ENCODE measurements around the gene CIDEA.

CIDEA gene

DNA sequence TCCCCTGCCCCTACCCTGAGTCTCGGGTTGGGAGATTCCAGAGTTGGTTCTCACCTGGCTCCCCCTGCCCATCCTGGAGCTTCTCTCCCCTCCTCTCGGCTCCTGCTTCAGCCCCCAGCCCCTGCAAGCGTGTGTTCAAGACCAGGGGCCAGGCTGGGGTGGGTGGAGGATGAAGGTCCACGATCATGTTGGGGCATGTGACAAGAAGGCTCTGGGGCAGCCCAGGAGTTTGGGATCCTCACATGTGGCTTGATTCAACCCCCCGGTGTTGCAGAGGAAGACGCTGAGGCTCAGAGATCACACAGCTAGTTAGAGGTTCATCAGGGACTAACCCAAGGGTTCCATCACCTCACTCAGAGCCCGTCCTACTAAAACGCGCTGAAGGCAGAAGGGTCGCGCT lies 39.7 kb downstream of the CIDEA start:
- TF ChIP-seq ZNF565 (CRISPR knock-in tag; conservative IDR thresholded peaks at IDR 0.05; ENCODE audit: low read depth) = no peak
- no peak for TF ChIP-seq RARB (CRISPR knock-in tag; IDR thresholded peaks at IDR 0.05)
- no peak for TF ChIP-seq TCF4 (CRISPR knock-in tag; IDR thresholded peaks at IDR 0.05; ENCODE audit: borderline replicate concordance)
- TF ChIP-seq POU6F1 (CRISPR knock-in tag; IDR thresholded peaks at IDR 0.05; ENCODE audit: borderline replicate concordance, low read depth) = no peak
- no peak for TF ChIP-seq ZFP3 (CRISPR knock-in tag; IDR thresholded peaks at IDR 0.05)
- no peak for TF ChIP-seq ZNF8 (CRISPR knock-in tag; IDR thresholded peaks at IDR 0.05)
- ATAC-seq = no peak

GRCh38 chr18:12295389-12296086 lies 41.4 kb downstream of the CIDEA start:
- TF ChIP-seq ZNF8 (CRISPR knock-in tag; IDR thresholded peaks at IDR 0.05) (no peak), ZFP30 (CRISPR knock-in tag; IDR thresholded peaks at IDR 0.05) (no peak), ZC3H10 (CRISPR knock-in tag; IDR thresholded peaks at IDR 0.05) (no peak), SNAI2 (CRISPR knock-in tag; IDR thresholded peaks at IDR 0.05) (no peak), POU6F1 (CRISPR knock-in tag; IDR thresholded peaks at IDR 0.05; ENCODE audit: borderline replicate concordance, low read depth) (no peak), ZNF565 (CRISPR knock-in tag; conservative IDR thresholded peaks at IDR 0.05; ENCODE audit: low read depth) (no peak), ARNTL (CRISPR knock-in tag; IDR thresholded peaks at IDR 0.05; ENCODE audit: borderline replicate concordance, low read depth) (no peak), ZFP3 (CRISPR knock-in tag; IDR thresholded peaks at IDR 0.05) (no peak), TSHZ2 (CRISPR knock-in tag; IDR thresholded peaks at IDR 0.05) (no peak), GLIS3 (CRISPR knock-in tag; IDR thresholded peaks at IDR 0.05) (no peak)
- TF ChIP-seq, protein P1, sequence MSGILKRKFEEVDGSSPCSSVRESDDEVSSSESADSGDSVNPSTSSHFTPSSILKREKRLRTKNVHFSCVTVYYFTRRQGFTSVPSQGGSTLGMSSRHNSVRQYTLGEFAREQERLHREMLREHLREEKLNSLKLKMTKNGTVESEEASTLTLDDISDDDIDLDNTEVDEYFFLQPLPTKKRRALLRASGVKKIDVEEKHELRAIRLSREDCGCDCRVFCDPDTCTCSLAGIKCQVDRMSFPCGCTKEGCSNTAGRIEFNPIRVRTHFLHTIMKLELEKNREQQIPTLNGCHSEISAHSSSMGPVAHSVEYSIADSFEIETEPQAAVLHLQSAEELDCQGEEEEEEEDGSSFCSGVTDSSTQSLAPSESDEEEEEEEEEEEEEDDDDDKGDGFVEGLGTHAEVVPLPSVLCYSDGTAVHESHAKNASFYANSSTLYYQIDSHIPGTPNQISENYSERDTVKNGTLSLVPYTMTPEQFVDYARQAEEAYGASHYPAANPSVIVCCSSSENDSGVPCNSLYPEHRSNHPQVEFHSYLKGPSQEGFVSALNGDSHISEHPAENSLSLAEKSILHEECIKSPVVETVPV (CRISPR knock-in tag; IDR thresholded peaks at IDR 0.05) = no peak
- TF ChIP-seq, protein P2, sequence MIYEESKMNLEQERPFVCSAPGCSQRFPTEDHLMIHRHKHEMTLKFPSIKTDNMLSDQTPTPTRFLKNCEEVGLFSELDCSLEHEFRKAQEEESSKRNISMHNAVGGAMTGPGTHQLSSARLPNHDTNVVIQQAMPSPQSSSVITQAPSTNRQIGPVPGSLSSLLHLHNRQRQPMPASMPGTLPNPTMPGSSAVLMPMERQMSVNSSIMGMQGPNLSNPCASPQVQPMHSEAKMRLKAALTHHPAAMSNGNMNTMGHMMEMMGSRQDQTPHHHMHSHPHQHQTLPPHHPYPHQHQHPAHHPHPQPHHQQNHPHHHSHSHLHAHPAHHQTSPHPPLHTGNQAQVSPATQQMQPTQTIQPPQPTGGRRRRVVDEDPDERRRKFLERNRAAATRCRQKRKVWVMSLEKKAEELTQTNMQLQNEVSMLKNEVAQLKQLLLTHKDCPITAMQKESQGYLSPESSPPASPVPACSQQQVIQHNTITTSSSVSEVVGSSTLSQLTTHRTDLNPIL (CRISPR knock-in tag; IDR thresholded peaks at IDR 0.05; ENCODE audit: low read depth) = no peak
- peak; percentile 62 for ATAC-seq

- peak; percentile 68 for ATAC-seq
- TF ChIP-seq TCF4 (CRISPR knock-in tag; IDR thresholded peaks at IDR 0.05; ENCODE audit: borderline replicate concordance) (no peak), ZC3H10 (CRISPR knock-in tag; IDR thresholded peaks at IDR 0.05) (no peak), TOX (CRISPR knock-in tag; IDR thresholded peaks at IDR 0.05; ENCODE audit: borderline replicate concordance) (no peak), PPARA (CRISPR knock-in tag; IDR thresholded peaks at IDR 0.05; ENCODE audit: borderline replicate concordance) (no peak), ISL1 (CRISPR knock-in tag; IDR thresholded peaks at IDR 0.05) (no peak), ESRRG (CRISPR knock-in tag; IDR thresholded peaks at IDR 0.05) (no peak), ARNTL (CRISPR knock-in tag; IDR thresholded peaks at IDR 0.05; ENCODE audit: borderline replicate concordance, low read depth) (no peak), SNAI2 (CRISPR knock-in tag; IDR thresholded peaks at IDR 0.05) (no peak), GLIS3 (CRISPR knock-in tag; IDR thresholded peaks at IDR 0.05) (no peak), ZFP30 (CRISPR knock-in tag; IDR thresholded peaks at IDR 0.05) (no peak), ZFP3 (CRISPR knock-in tag; IDR thresholded peaks at IDR 0.05) (no peak), CSDC2 (CRISPR knock-in tag; IDR thresholded peaks at IDR 0.05) (no peak), RARB (CRISPR knock-in tag; IDR thresholded peaks at IDR 0.05) (no peak), OSR1 (CRISPR knock-in tag; IDR thresholded peaks at IDR 0.05) (no peak), ZNF565 (CRISPR knock-in tag; conservative IDR thresholded peaks at IDR 0.05; ENCODE audit: low read depth) (no peak), BACH2 (CRISPR knock-in tag; IDR thresholded peaks at IDR 0.05; ENCODE audit: borderline replicate concordance) (no peak), PATZ1 (CRISPR knock-in tag; IDR thresholded peaks at IDR 0.05; ENCODE audit: borderline replicate concordance) (no peak), ZNF8 (CRISPR knock-in tag; IDR thresholded peaks at IDR 0.05) (no peak)
- TF ChIP-seq, protein P1 (CRISPR knock-in tag; IDR thresholded peaks at IDR 0.05) = no peak
- TF ChIP-seq, protein P2 (CRISPR knock-in tag; IDR thresholded peaks at IDR 0.05; ENCODE audit: low read depth) = no peak
These were observed 41.9 kb downstream of the CIDEA start for GRCh38 chr18:12296087-12296403.
